ENCODE data around the gene YWHAB.

Gene YWHAB

DNA sequence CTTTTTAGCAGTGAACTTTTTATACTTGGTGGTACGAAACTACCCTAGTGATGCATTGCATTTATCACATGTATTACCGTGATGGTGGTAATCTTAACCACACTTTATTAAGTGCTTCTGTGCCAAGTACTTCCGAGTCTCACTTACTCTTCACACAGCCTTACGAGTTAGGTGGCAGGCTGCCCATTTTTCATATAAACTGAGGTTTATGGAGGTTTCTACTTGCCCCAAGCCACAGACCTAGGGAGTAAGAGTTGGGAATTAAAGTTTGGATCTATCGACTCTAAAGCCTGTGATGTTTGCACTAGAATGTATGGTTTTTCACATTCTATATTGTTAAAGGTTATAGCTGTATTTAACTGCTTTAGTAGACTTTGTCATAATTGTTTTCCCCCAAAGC lies 18.9 kb downstream of the YWHAB start:
- peaks cover 88% of the 10 kb centered on the region for H3K36me3 ChIP-seq (ENCODE audit: insufficient read depth, insufficient read length, low read length)
- no peaks in the 10 kb centered on the region for H3K9me3 ChIP-seq (ENCODE audit: insufficient read depth, low read length)
- H3K4me1 ChIP-seq (ENCODE audit: insufficient read depth, insufficient read length), result peaks cover 5% of the 10 kb centered on the region
- no peak for DNase-seq (ENCODE audit: low read depth, low spot score)
- TF ChIP-seq ZNF274 (IDR thresholded peaks at IDR 0.05; ENCODE audit: low read depth, low read length), result no peak
- no peak for TF ChIP-seq YY1 (IDR thresholded peaks at IDR 0.05; ENCODE audit: insufficient read depth, insufficient read length)
- H3K9ac ChIP-seq (ENCODE audit: insufficient read length, low read depth), result no peak overlapping the region
- H3K4me3 ChIP-seq (ENCODE audit: insufficient read length, low read depth), result no peak overlapping the region
- H3K27me3 ChIP-seq (ENCODE audit: insufficient read depth, insufficient read length), result no peaks in the 10 kb centered on the region

DNA sequence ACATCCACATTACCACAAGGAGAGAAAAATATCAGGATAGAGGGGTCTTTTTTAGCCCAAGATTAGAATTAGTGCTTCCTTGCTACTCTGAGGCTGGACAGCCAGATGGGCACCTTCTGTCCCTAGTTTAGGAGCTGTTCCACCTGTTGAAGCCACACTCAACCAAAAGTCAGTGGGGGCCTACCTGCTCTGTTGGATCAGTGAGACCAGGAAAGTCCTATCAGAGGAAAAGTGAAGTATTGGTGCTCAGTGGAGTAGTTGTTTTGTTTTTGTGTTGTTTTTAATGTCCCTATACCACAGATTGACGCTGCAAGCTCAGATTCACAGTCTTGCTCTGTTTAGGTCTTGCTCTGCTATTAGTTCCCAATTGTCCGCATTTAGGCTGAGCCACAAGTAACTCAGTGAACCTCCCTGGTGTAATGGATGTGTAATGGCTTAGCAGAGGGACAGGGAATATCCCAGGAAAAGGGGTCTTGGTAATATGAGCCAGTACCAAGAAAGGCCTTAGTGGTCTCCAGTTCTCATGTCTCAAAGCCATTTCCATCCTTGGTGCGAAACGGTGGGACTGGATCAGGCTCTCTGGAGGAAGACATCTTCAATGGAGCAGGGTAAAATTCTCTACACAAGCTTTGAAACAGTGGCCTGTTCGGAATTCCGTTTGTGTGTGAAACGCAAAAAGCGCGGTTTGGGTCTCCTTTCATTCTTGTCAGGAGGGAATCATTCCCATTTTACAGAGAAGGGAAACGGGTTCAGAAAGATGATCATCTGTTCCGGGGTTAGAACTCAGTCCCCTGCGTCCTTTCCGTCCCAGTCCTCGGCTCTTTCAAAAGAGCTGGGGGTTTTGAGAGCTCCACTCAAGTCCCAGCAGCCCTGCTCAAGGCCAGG lies 23.7 kb downstream of the YWHAB start:
- peaks cover 9% of the 10 kb centered on the region for H3K4me1 ChIP-seq (ENCODE audit: insufficient read depth, insufficient read length)
- H3K4me3 ChIP-seq (ENCODE audit: insufficient read length, low read depth), result peak overlapping the region; percentile 59
- H3K9ac ChIP-seq (ENCODE audit: insufficient read length, low read depth), result peak overlapping the region; percentile 64
- H3K9me3 ChIP-seq (ENCODE audit: insufficient read depth, low read length), result no peaks in the 10 kb centered on the region
- DNase-seq (ENCODE audit: low read depth, low spot score), result no peak
- peaks cover 62% of the 10 kb centered on the region for H3K36me3 ChIP-seq (ENCODE audit: insufficient read depth, insufficient read length, low read length)
- H3K27me3 ChIP-seq (ENCODE audit: insufficient read depth, insufficient read length), result no peaks in the 10 kb centered on the region
- TF ChIP-seq YY1 (IDR thresholded peaks at IDR 0.05; ENCODE audit: insufficient read depth, insufficient read length), result no peak
- TF ChIP-seq ZNF274 (IDR thresholded peaks at IDR 0.05; ENCODE audit: low read depth, low read length), result no peak
- TF ChIP-seq SUZ12 (IDR thresholded peaks at IDR 0.05; ENCODE audit: extremely low read depth, insufficient read depth, insufficient read length), result no peak

DNA sequence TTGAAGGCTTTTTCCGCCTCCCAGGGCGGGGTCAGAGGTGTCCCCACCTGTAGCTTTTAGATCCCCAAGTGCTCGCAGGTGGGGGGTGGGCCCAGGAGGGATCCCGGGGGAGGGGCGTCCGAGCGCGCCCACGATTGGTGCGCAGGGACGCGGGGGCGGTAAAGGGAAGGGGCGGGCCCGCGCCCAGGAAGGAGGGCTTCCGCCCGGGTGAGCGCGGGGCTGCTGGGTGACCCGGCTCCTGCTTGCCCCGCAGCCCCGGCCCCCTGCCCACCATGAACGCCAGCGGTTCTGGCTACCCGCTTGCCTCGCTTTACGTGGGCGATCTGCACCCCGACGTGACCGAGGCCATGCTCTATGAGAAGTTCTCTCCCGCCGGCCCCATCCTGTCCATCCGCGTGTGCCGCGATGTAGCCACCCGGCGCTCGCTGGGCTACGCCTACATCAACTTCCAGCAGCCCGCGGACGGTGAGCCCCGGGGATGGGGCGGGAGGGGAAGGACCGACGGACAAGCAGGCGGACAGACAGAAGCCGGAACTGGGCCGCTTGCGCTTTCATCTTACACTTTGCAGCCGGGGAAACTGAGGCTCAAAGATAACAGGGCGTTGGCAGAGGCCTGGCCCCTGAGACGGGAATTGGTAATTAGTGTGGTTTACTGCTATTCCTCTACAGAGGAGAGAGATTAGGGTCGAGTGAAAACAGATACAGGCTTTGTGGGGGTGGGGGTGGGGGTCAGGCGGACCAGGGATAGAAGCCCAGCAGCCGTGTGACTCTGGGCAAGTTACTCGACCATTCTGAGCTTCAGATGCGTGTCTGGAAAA lies 24.6 kb downstream of the YWHAB start, which contains the start of gene PABPC1L:
TSS of gene PABPC1L (plus strand) at position 189 of the 818 bp plus-strand sequence. CDS start at position 273, 84 bp downstream.
- peaks cover 62% of the 10 kb centered on the region for H3K36me3 ChIP-seq (ENCODE audit: insufficient read depth, insufficient read length, low read length)

DNA sequence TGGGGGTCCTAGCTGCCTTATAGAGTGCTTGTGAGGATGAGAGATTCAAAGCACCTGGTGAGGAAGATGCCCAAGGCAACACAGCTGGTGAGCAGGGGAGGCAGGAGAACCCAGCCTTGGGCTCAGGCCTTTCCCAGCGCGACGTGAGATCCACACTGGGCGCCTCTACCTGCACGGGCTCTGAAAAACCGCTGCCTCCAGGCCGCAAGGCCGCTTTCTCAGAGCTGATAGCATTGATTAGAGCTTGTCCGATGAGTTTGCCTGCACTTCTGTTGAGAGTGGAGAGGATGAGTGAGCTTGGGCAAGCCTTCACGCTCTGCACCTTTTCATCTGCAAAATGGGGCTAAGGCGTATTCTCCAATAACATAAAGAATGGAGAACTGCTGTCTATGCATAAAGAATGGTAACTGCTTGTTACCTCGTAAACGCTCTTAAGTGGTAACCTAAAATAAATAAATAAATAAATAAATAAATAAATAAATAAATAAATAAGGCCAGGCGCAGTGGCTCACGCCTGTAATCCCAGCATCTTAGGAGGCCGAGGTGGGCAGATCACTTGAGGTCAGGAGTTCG lies 25.3 kb downstream of the YWHAB start:
- H3K9ac ChIP-seq (ENCODE audit: insufficient read length, low read depth), result peak overlapping the region; percentile 93
- no peak for TF ChIP-seq SUZ12 (IDR thresholded peaks at IDR 0.05; ENCODE audit: extremely low read depth, insufficient read depth, insufficient read length)
- no peak for TF ChIP-seq YY1 (IDR thresholded peaks at IDR 0.05; ENCODE audit: insufficient read depth, insufficient read length)
- TF ChIP-seq ZNF274 (IDR thresholded peaks at IDR 0.05; ENCODE audit: low read depth, low read length), result no peak
- no peak for DNase-seq (ENCODE audit: low read depth, low spot score)
- H3K27me3 ChIP-seq (ENCODE audit: insufficient read depth, insufficient read length), result no peaks in the 10 kb centered on the region
- peaks cover 59% of the 10 kb centered on the region for H3K36me3 ChIP-seq (ENCODE audit: insufficient read depth, insufficient read length, low read length)
- no peaks in the 10 kb centered on the region for H3K9me3 ChIP-seq (ENCODE audit: insufficient read depth, low read length)
- peaks cover 9% of the 10 kb centered on the region for H3K4me1 ChIP-seq (ENCODE audit: insufficient read depth, insufficient read length)
- peak overlapping the region; percentile 59 for H3K4me3 ChIP-seq (ENCODE audit: insufficient read length, low read depth)

More for the DNA sequence above, 24.6 kb downstream of the YWHAB start, which contains the start of gene PABPC1L:
- TF ChIP-seq SUZ12 (IDR thresholded peaks at IDR 0.05; ENCODE audit: extremely low read depth, insufficient read depth, insufficient read length), result no peak
- no peak for TF ChIP-seq ZNF274 (IDR thresholded peaks at IDR 0.05; ENCODE audit: low read depth, low read length)
- no peak for TF ChIP-seq YY1 (IDR thresholded peaks at IDR 0.05; ENCODE audit: insufficient read depth, insufficient read length)
- H3K27me3 ChIP-seq (ENCODE audit: insufficient read depth, insufficient read length), result no peaks in the 10 kb centered on the region
- peak; percentile 35 for DNase-seq (ENCODE audit: low read depth, low spot score)
- H3K9me3 ChIP-seq (ENCODE audit: insufficient read depth, low read length), result no peaks in the 10 kb centered on the region
- peaks cover 9% of the 10 kb centered on the region for H3K4me1 ChIP-seq (ENCODE audit: insufficient read depth, insufficient read length)
- peak within 1 kb of the TSS; percentile 59 for H3K4me3 ChIP-seq (ENCODE audit: insufficient read length, low read depth)
- peak within 1 kb of the TSS; percentile 93 for H3K9ac ChIP-seq (ENCODE audit: insufficient read length, low read depth)

DNA sequence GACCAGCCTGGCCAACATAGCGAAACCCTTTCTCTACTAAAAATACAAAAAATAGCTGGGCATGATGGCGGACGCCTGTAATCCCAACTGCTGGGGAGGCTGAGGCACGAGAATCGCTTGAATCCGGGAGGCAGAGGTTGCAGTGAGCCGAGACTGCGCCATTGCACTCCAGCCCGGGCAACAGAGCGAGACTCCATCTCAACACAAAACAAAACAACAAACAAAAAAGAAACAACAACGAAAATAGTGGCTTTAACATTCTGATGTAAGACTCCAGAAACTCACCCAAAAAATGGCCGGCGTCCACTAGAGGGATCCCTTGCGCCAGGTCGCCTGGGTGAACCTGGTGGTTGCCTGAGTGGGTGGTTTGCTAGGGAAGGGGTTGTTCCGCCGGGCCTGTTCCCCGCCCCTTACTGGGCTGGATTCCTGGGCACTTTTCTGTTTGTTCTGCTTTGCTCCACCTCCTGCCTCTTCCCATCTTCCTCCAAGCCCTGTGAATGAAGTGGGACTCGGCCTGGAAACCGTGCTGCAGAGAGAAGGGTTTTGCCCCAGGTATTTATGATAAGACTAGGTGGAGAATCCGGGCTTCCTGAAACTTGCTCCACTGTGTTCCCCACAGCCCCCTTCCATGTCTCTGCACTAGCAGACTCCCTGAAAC lies 25.9 kb downstream of the YWHAB start:
- Histone ChIP-seq H3K36me3 (ENCODE audit: insufficient read depth, insufficient read length, low read length) (peaks cover 59% of the 10 kb centered on the region), H3K9me3 (ENCODE audit: insufficient read depth, low read length) (no peaks in the 10 kb centered on the region), H3K4me3 (ENCODE audit: insufficient read length, low read depth) (peak overlapping the region; percentile 15), H3K27me3 (ENCODE audit: insufficient read depth, insufficient read length) (no peaks in the 10 kb centered on the region), H3K9ac (ENCODE audit: insufficient read length, low read depth) (peak overlapping the region; percentile 74), H3K4me1 (ENCODE audit: insufficient read depth, insufficient read length) (peaks cover 9% of the 10 kb centered on the region)
- no peak for TF ChIP-seq YY1 (IDR thresholded peaks at IDR 0.05; ENCODE audit: insufficient read depth, insufficient read length)
- no peak for TF ChIP-seq SUZ12 (IDR thresholded peaks at IDR 0.05; ENCODE audit: extremely low read depth, insufficient read depth, insufficient read length)
- no peak for TF ChIP-seq ZNF274 (IDR thresholded peaks at IDR 0.05; ENCODE audit: low read depth, low read length)
- DNase-seq (ENCODE audit: low read depth, low spot score), result peak; percentile 63

DNA sequence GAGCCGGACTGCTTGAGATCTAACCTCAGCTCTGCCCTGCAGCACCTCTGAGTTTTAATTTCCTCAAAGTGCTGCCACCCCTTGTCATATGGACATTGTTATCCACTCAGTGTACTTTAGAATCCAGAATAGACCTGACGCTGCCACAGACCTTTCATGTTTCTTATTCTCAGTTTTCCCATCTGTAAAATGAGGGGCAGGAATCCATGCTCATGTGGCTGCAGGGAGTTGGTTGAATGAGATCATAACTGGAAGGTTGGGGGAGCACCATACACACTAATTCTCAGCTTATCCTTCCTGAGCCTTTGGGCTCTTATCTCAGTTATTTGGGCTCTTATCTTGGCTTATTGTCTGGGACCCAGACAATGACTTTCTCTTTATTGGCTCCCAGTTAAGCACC lies 26.7 kb downstream of the YWHAB start:
- Histone ChIP-seq H3K4me3 (ENCODE audit: insufficient read length, low read depth) (no peak overlapping the region), H3K36me3 (ENCODE audit: insufficient read depth, insufficient read length, low read length) (peaks cover 59% of the 10 kb centered on the region), H3K9me3 (ENCODE audit: insufficient read depth, low read length) (no peaks in the 10 kb centered on the region), H3K9ac (ENCODE audit: insufficient read length, low read depth) (peak overlapping the region; percentile 74), H3K4me1 (ENCODE audit: insufficient read depth, insufficient read length) (peaks cover 9% of the 10 kb centered on the region), H3K27me3 (ENCODE audit: insufficient read depth, insufficient read length) (no peaks in the 10 kb centered on the region)
- no peak for TF ChIP-seq YY1 (IDR thresholded peaks at IDR 0.05; ENCODE audit: insufficient read depth, insufficient read length)
- TF ChIP-seq ZNF274 (IDR thresholded peaks at IDR 0.05; ENCODE audit: low read depth, low read length), result no peak
- no peak for TF ChIP-seq SUZ12 (IDR thresholded peaks at IDR 0.05; ENCODE audit: extremely low read depth, insufficient read depth, insufficient read length)
- no peak for DNase-seq (ENCODE audit: low read depth, low spot score)
